ENCODE measurements around the gene ZNF69.
"Not testable (repeated sequence)": the region's sequence is repeated elsewhere in the genome, so short reads cannot be mapped to it uniquely, and the experiment has no call there.

The ZNF69 gene

GRCh38 chr19:11902228-11902627 lies 14.6 kb downstream of the ZNF69 start:
- CTCF ChIA-PET: no interaction called here
- no peak overlapping the region for H3K27ac ChIP-seq
- TF ChIP-seq CTCF (conservative IDR thresholded peaks at IDR 0.05; ENCODE audit: low read depth): no peak
- POLR2A ChIA-PET (ENCODE audit: low non-redundant PET): no interaction called here
- DNase-seq (ENCODE audit: low spot score): no peak

DNA sequence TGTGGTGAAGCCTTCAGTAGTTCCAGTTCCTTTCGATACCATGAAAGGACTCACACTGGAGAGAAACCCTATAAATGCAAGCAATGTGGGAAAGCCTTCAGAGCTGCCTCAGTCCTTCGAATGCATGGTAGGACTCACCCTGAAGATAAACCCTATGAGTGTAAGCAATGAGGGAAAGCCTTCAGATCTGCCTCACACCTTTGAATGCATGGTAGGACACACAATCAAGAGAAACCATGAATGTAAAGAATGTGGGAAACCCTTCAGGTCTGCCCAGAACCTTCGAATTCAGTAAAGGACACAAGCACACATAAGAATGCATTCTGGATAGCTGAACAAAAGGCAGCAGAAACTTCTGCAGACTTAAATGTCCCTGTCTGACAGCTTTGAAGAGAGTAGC lies 18.3 kb downstream of the ZNF69 start:
- H3K27ac ChIP-seq: no peak overlapping the region
- DNase-seq (ENCODE audit: low spot score): no peak
- CTCF ChIA-PET: no interaction called here
- POLR2A ChIA-PET (ENCODE audit: low non-redundant PET): no interaction called here
- no peak for TF ChIP-seq CTCF (conservative IDR thresholded peaks at IDR 0.05; ENCODE audit: low read depth)

DNA sequence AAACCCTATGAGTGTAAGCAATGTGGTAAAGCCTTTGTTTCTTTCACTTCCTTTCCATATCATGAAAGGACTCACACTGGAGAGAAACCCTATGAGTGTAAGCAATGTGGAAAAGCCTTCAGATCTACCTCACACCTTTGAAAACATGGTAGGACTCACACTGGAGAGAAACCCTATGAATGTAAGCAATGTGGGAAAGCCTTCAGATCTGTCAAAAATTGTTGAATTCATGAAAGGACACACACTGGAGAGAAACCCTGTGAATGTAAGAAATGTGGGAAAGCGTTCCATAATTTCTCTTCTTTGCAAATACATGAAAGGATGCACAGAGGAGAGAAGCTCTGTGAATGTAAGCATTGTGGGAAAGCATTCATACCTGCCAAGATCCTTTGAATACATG lies 24.4 kb downstream of the ZNF69 start:
- CTCF ChIA-PET: not testable (repeated sequence)

DNA sequence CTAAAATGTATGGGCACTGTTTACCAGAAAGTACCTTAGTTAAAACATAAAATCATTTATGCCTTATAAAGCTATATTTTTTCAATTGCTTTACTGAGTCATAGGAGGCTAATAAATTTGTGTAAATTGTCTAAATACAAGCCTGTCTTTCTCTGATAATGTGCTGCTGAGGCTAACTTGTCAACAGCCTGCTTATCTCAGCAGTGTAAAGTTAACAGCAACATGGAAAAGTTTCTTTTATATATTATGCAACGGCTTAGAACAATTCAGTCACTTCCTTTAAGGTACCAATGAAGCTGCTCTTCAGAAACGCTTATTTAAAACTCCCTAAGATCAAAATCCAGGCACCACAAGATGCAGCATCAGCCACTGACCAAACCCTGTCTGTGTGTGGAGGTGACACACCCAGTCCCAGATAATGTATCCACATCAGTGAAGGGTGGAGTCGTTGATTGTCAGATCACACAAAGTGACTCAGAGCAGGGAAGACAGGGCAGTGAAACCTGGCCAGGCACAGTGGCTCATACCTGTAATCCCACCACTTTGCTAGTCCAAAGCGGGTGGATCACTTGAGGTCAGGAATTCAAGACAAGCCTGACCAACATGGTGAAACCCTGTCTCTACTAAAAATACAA lies 27.0 kb downstream of the ZNF69 start:
- H3K27ac ChIP-seq; DNase-seq (ENCODE audit: low spot score); CTCF ChIA-PET; POLR2A ChIA-PET (ENCODE audit: low non-redundant PET): not testable (repeated sequence)

More for the DNA sequence above, 24.4 kb downstream of the ZNF69 start:
- POLR2A ChIA-PET (ENCODE audit: low non-redundant PET); DNase-seq (ENCODE audit: low spot score); H3K27ac ChIP-seq: not testable (repeated sequence)

DNA sequence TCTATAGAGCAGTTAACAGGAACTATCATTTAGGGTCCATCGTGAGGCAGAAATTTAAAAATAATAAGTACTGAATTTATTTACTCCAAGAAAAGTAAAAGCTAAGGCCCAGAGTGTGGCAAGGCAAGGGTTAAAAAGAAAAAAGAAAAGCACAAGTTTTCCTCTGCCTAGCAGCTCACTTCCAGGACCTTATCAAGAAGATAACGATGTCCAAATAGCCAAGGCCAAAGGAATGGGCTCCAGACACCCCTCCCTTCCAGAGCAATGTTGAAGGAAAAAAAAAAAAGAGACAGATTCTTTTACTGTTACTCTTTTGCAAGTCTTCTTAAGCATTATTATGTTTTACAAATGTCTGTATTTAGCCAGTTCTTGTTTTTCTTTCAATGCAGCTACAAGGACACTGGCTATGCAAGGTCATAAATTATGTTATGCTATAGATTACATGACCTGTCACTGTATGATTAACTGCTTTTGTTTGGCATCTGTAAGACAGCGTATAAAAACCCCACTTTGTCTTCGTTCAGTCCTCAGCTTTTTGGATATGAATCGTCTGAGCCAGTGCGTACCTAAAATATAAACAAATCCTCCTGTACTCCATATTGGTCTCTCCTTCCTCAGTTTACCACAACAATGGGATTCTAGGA lies 34.4 kb downstream of the ZNF69 start:
- TF ChIP-seq CTCF (conservative IDR thresholded peaks at IDR 0.05; ENCODE audit: low read depth): no peak
- CTCF ChIA-PET: interaction anchor here (0.6 kb wide), 2 partner anchors 60 to 125 kb away, joined by 3 to 4 read pairs; no protein-coding TSS in a partner anchor
- DNase-seq (ENCODE audit: low spot score): no peak
- POLR2A ChIA-PET (ENCODE audit: low non-redundant PET): interaction anchor here (0.6 kb wide), 1 partner anchor 378 kb away, joined by 3 read pairs; no protein-coding TSS in a partner anchor
- H3K27ac ChIP-seq: no peak overlapping the region

DNA sequence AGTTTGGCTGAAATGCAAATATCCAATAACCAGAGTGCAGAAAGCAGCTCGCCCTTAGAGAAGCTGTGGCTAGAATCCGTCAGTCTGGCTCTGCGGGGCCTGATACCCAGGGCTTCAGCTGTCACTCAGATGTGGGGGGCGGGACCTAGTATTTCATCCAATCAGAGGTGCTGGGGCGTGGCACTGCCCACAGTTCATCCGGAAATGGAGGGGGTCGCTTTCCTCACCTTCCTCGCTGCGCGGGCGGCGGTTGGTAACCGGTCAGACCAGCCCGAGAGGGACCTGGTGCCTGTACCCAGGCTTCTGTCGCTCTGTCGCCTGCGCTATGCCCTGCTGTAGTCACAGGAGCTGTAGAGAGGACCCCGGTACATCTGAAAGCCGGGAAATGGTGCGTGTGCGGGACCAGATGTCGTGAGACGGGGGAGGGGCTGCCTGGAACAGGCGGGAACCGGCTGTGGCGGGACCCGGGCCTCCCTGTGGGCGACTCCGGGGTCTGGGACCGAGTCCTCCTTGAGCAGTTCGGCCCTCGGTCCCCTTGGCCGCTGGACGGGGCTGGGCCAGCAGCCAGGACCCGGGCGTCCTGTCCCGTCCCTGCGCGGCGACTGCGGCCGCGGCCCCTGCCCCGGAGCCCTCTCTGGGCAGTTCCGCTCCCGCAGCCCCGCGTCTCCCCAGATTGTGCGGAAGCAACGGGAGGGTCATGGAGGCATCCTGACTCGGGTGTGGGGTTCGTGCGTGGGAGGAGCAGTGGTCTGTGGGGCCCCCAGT lies 37.5 kb downstream of the ZNF69 start, which contains the start of gene ZNF700:
Gene ZNF700 (plus strand): TSS at position 222 of the 765 bp plus-strand sequence. CDS start 104 bp downstream, at position 326.
- no peak for TF ChIP-seq CTCF (conservative IDR thresholded peaks at IDR 0.05; ENCODE audit: low read depth)
- peak; percentile 96 for DNase-seq (ENCODE audit: low spot score)
- POLR2A ChIA-PET (ENCODE audit: low non-redundant PET): no interaction called here
- CTCF ChIA-PET: interaction anchor here (0.7 to 2.0 kb wide), 5 partner anchors 63 to 135 kb away, joined by 3 to 14 read pairs (median 6); partner anchors contain the start of gene ZNF491
- peak within 1 kb of the TSS; percentile 95 for H3K27ac ChIP-seq

DNA sequence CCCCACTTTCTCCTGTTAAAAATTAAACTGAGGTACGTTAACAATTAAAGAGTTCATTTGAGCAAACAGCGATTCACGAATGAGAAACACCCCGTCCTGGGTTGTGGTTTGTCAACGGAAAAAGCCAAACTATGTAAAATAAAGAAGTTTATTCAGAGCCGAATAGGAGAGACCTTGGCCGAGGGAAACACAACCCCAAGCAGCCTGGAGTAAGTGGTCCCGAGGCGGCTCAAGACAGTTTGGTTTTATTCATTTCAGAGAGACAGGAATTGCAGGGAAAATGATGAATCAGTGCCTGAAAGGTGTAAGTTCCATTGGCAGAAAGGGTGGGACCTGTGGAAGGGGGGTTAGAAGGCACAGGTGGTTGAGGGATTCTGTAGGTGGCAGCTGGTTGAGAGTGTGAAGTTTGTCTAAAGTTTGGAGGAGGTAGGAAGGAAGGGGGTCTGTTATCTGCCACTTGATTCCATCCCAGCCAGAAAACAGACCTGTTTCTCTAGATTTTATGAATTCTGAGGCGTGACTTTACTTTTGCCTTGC lies 38.1 kb downstream of the ZNF69 start:
- DNase-seq (ENCODE audit: low spot score); POLR2A ChIA-PET (ENCODE audit: low non-redundant PET): not testable (repeated sequence)
- H3K27ac ChIP-seq: peak overlapping the region; percentile 95
- CTCF ChIA-PET: interaction anchor here (0.6 to 0.7 kb wide), 2 partner anchors 134 to 141 kb away, joined by 3 to 4 read pairs; no protein-coding TSS in a partner anchor

Measured in RWPE1 (cell line).